GM12878 (cell line): ENCODE data around the gene TRIOBP.

Source experiments
- BRCA1 ChIP-seq: IDR thresholded peaks from 2 replicates; pipeline ENCODE4 v1.6.1; 2011; ENCODE audit warnings: low read depth, low read length, improper control_type of control experiment
- CBFB ChIP-seq: IDR thresholded peaks from 2 replicates; pipeline ENCODE4 v1.6.1; 2016; ENCODE audit warnings: antibody characterized with exemption, low read depth
- CBX5 ChIP-seq: sonication (generic); IDR thresholded peaks from 2 replicates; pipeline ENCODE4 v1.6.1; 2016; ENCODE audit warnings: low read depth, moderate library complexity, mild to moderate bottlenecking, inconsistent platforms
- CTCF ChIP-seq, 3 experiments: IDR thresholded peaks in 2 of 3; conservative IDR thresholded peaks in 1 of 3; 2 replicates each; pipeline ENCODE4 v1.5.1; 2011; ENCODE audit warnings: low read depth in 3 of 3, low read length in 3 of 3, mild to moderate bottlenecking in 3 of 3, control low read depth in 2 of 3, moderate library complexity in 2 of 3, inconsistent platforms in 1 of 3, mixed read lengths in 1 of 3; ENCODE audit not compliant: control insufficient read depth in 2 of 3, insufficient read depth in 1 of 3; ENCODE audit errors: extremely low read depth in 1 of 3
- MYC ChIP-seq: IDR thresholded peaks from 2 replicates; pipeline ENCODE4 v1.6.1; 2011; ENCODE audit warnings: mild to moderate bottlenecking, low read length, moderate library complexity, inconsistent platforms; ENCODE audit not compliant: insufficient read depth, insufficient replicate concordance, insufficient read length, severe bottlenecking
- NR2C1 ChIP-seq: fragments of 450-650 bp; IDR thresholded peaks from 2 replicates; pipeline ENCODE4 v1.6.1; 2017; ENCODE audit warnings: antibody characterized with exemption, mild to moderate bottlenecking, moderate library complexity
- POLR2A ChIP-seq: IDR thresholded peaks from 2 replicates; pipeline ENCODE4 v1.6.1; 2011; ENCODE audit warnings: low read depth, mild to moderate bottlenecking, low read length
- POLR2AphosphoS5 ChIP-seq: IDR thresholded peaks from 2 replicates; pipeline ENCODE4 v1.6.1; 2011; ENCODE audit warnings: mild to moderate bottlenecking, low read length, inconsistent platforms
- RAD21 ChIP-seq: IDR thresholded peaks from 2 replicates; pipeline ENCODE4 v1.6.1; 2011; ENCODE audit warnings: mild to moderate bottlenecking, low read depth, low read length, moderate library complexity; ENCODE audit not compliant: insufficient read depth
- SUPT20H ChIP-seq: IDR thresholded peaks from 2 replicates; pipeline ENCODE4 v1.6.1; 2011; ENCODE audit warnings: low read depth, mild to moderate bottlenecking, low read length, moderate library complexity, borderline replicate concordance; ENCODE audit not compliant: control insufficient read depth
- TARDBP ChIP-seq: IDR thresholded peaks from 2 replicates; pipeline ENCODE4 v1.6.1; 2016; ENCODE audit warnings: borderline replicate concordance
- USF1 ChIP-seq: IDR thresholded peaks from 2 replicates; pipeline ENCODE4 v1.6.1; 2011; ENCODE audit warnings: borderline replicate concordance, low read depth, mild to moderate bottlenecking, moderate library complexity, mixed read lengths, low read length; ENCODE audit not compliant: insufficient read depth; ENCODE audit errors: extremely low read length
- TF ChIP-seq, protein P1 (sequence below): IDR thresholded peaks from 2 replicates; pipeline ENCODE4 v1.6.1; 2012; ENCODE audit warnings: low read depth, low read length, improper control_type of control experiment

DNA sequence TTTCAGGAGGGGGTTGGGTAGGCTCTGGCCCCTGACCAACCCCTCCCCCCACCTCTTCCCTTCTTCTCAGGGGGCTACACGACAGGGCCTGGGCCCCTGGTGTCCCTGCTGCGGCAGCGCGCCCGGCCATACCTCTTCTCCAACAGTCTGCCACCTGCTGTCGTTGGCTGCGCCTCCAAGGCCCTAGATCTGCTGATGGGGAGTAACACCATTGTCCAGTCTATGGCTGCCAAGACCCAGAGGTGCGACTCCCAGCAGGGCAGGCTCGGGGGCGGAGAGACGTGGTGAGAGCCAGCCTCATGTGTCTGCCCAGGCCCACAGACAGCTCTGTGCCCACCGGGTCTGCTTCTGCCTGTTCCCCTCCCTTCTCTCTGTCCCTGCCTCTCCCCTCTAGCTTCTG, 118.7 kb downstream of the TRIOBP start:
- TF ChIP-seq CTCF (IDR thresholded peaks at IDR 0.05 in 2 of 3, conservative IDR thresholded peaks at IDR 0.05 in 1 of 3; ENCODE audit: control insufficient read depth in 2 of 3, extremely low read depth in 1 of 3, insufficient read depth in 1 of 3, low read depth in 3 of 3, low read length in 3 of 3) = no peak
- no peak for TF ChIP-seq POLR2AphosphoS5
- TF ChIP-seq, protein P1, sequence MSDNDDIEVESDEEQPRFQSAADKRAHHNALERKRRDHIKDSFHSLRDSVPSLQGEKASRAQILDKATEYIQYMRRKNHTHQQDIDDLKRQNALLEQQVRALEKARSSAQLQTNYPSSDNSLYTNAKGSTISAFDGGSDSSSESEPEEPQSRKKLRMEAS = no peak
- TF ChIP-seq CBX5 = no peak
- no peak for TF ChIP-seq CBFB
- TF ChIP-seq USF1 = no peak
- no peak for TF ChIP-seq BRCA1
- no peak for TF ChIP-seq MYC
- TF ChIP-seq POLR2A = no peak
- no peak for TF ChIP-seq SUPT20H
- TF ChIP-seq NR2C1 = no peak
- TF ChIP-seq RAD21 = no peak
- TF ChIP-seq TARDBP = no peak
